Psoas muscle (tissue), 8 donors: Measurements from ENCODE around the gene SLC36A1. TPM values are rescaled to one million over a fixed set of nuclear protein-coding genes. Genes with fewer than 3 reads are reported as not detected.

Experiments
- ATAC-seq, 4 donors: fragments of 200-7000 bp; cut with Tn5 transposase; one replicate each; pipeline ENCODE4 v1.9.1; 2020; ENCODE audit warnings: moderate library complexity in 3 of 4, mild to moderate bottlenecking in 2 of 4
- DNase-seq, 2 donors: peaks; one replicate each; pipeline ENCODE4 v3.0.0-alpha.2; 2020
- H3K27ac ChIP-seq: fragments of 200-600 bp; one replicate; pipeline ENCODE4 v1.8.0; 2022
- H3K27me3 ChIP-seq, 3 donors: fragments of 200-600 bp in 1 of 3; one replicate each; pipeline versions ENCODE4 v1.6.1 to v1.8.0; 2013 to 2022; ENCODE audit warnings: low read length in 2 of 3, mild to moderate bottlenecking in 2 of 3, moderate library complexity in 1 of 3; ENCODE audit not compliant: insufficient read depth in 3 of 3
- H3K36me3 ChIP-seq, 2 donors: fragments of 200-600 bp in 1 of 2; one replicate each; pipeline versions ENCODE4 v1.6.1 to v1.8.0; 2013 to 2022; ENCODE audit warnings: low read depth in 1 of 2, mild to moderate bottlenecking in 1 of 2, moderate library complexity in 1 of 2; ENCODE audit not compliant: insufficient read depth in 1 of 2
- H3K4me1 ChIP-seq: fragments of 200-600 bp; one replicate; pipeline ENCODE4 v1.8.0; 2022
- H3K4me3 ChIP-seq: fragments of 200-600 bp; one replicate; pipeline ENCODE4 v1.8.0; 2022; ENCODE audit warnings: mild to moderate bottlenecking
- H3K9me3 ChIP-seq: fragments of 200-600 bp; one replicate; pipeline ENCODE4 v1.8.0; 2022
- WGBS, 3 donors: extraction: QIAGEN DNeasy Blood & Tissue Kit; methylation state at CpG; one replicate each; pipeline versions ENCODE4 v1.1.6 to v1.1.7; 2013; 5-methylcytosine and 5-hydroxymethylcytosine counted together
- intact Hi-C, 2 donors: fragments of 100-400 bp; cut with DNase I; formaldehyde crosslinking; loops; one replicate each; pipeline versions ENCODE4 v1.11.0 to v1.14.2; 2022
- polyA plus RNA-seq, 3 donors: library from polyadenylated mRNA; stranded (reverse); fragments of 200-250 nt; gene quantifications; one replicate each; pipeline ENCODE4 v1.2.3, GENCODE V29; 2013
- total RNA-seq, 4 donors: library from RNA; stranded (reverse); fragmentation: NEBNext Ultra II Directional in 2 of 4; extraction: Animal tissue kit (Norgen Biotek cat#: 25700) in 2 of 4; gene quantifications; one replicate each; pipeline versions ENCODE4 v1.2.1 to v1.2.4, GENCODE V29; 2021 to 2023
- TF ChIP-seq, protein P1 (sequence below): fragments of 200-600 bp; IDR thresholded peaks from one replicate; pipeline ENCODE4 v1.8.0; 2022; ENCODE audit warnings: antibody characterized with exemption
- donor health status: healthy with polysubstance abuse.
- donor health status: DM: no; HTN: no; CAD: no; lungs with moderate emphysema.
- donor health status: Bipolar disorder and iron deficiency.
- donor health status: healthy.
- donor health status: DM: yes; HTN: yes; CAD: no.
- donor health status: DM: no; HTN: no; CAD: no.
- donor health status: DM: no; HTN: no; CAD: no.
- donor health status: DM: yes; HTN: yes; CAD: no.

SLC36A1 gene
- total and polyA plus RNA-seq, 7 donors = 1.7 to 19.7 (median 12.0) TPM

GRCh38 chr5:151532416-151532815 is 85.0 kb downstream of the SLC36A1 start:
- no peaks in the 10 kb centered on the region for H3K36me3 ChIP-seq
- H3K4me1 ChIP-seq = no peaks in the 10 kb centered on the region
- intact Hi-C loops = no loop called here
- TF ChIP-seq, protein P1, sequence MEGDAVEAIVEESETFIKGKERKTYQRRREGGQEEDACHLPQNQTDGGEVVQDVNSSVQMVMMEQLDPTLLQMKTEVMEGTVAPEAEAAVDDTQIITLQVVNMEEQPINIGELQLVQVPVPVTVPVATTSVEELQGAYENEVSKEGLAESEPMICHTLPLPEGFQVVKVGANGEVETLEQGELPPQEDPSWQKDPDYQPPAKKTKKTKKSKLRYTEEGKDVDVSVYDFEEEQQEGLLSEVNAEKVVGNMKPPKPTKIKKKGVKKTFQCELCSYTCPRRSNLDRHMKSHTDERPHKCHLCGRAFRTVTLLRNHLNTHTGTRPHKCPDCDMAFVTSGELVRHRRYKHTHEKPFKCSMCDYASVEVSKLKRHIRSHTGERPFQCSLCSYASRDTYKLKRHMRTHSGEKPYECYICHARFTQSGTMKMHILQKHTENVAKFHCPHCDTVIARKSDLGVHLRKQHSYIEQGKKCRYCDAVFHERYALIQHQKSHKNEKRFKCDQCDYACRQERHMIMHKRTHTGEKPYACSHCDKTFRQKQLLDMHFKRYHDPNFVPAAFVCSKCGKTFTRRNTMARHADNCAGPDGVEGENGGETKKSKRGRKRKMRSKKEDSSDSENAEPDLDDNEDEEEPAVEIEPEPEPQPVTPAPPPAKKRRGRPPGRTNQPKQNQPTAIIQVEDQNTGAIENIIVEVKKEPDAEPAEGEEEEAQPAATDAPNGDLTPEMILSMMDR = no peak
- no peak overlapping the region for H3K4me3 ChIP-seq
- H3K27me3 ChIP-seq = no peaks in the 10 kb centered on the region
- no peaks in the 10 kb centered on the region for H3K9me3 ChIP-seq
- ATAC-seq (no peak), DNase-seq (no peak)
- no peak overlapping the region for H3K27ac ChIP-seq
- 83 to 87% (median 86%) methylated on average over 4 of the region's 4 CpGs for WGBS, 3 donors

DNA sequence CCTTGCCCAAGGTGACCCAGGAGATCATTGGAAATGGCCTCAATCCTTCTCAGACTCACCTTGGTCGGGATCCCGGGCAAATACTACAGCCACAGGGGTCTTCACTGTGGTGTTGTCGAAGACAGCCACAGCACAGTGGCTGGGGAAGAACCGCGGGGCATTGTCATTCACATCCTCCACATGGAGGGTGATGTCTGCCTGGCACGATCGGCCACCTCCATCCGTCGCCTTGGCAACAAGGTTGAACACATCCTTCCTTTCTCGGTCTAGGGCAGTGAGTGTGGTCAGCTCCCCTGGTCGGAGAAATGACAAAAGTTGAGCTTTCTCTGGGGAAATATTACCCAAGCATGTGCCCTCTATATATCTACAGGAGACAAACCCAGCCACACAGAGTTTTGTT is 86.9 kb downstream of the SLC36A1 start:
- no peak overlapping the region for H3K4me3 ChIP-seq
- H3K27me3 ChIP-seq = no peaks in the 10 kb centered on the region
- no peak for DNase-seq
- WGBS, 3 donors = 66 to 70% (median 68%) methylated on average over 11 of the region's 11 CpGs
- intact Hi-C loops = no loop called here
- no peak for ATAC-seq
- no peaks in the 10 kb centered on the region for H3K9me3 ChIP-seq
- TF ChIP-seq, protein P1 = no peak
- H3K36me3 ChIP-seq = no peaks in the 10 kb centered on the region
- no peak overlapping the region for H3K27ac ChIP-seq
- H3K4me1 ChIP-seq = no peaks in the 10 kb centered on the region

- TF ChIP-seq, protein P1 = no peak
- 72 to 81% (median 80%) methylated on average over 4 of the region's 4 CpGs for WGBS, 3 donors
- no peaks in the 10 kb centered on the region for H3K27me3 ChIP-seq
- ATAC-seq = no peak
- no peak overlapping the region for H3K4me3 ChIP-seq
- no peak for DNase-seq
- H3K9me3 ChIP-seq = no peaks in the 10 kb centered on the region
- H3K4me1 ChIP-seq = no peaks in the 10 kb centered on the region
- H3K36me3 ChIP-seq = no peaks in the 10 kb centered on the region
- H3K27ac ChIP-seq = no peak overlapping the region
- intact Hi-C loops = no loop called here
These were observed 89.6 kb downstream of the SLC36A1 start for GRCh38 chr5:151537044-151537443.

GRCh38 chr5:151541571-151541970 is 94.2 kb downstream of the SLC36A1 start:
- WGBS, 3 donors = 80 to 85% (median 85%) methylated on average over 2 of the region's 2 CpGs

More at GRCh38 chr5:151541571-151541970, 94.2 kb downstream of the SLC36A1 start:
- Histone ChIP-seq H3K36me3 (no peaks in the 10 kb centered on the region), H3K9me3 (no peaks in the 10 kb centered on the region), H3K4me3 (no peak overlapping the region), H3K27ac (no peak overlapping the region), H3K4me1 (no peaks in the 10 kb centered on the region), H3K27me3 (no peaks in the 10 kb centered on the region)
- ATAC-seq (no peak), DNase-seq (no peak)
- TF ChIP-seq, protein P1 = no peak
- intact Hi-C loops = no loop called here

Other genes starting within 250 kb of the SLC36A1 start
- gene CCDC69, start 223.5 kb upstream of the SLC36A1 start, total RNA-seq = 10 to 100 TPM; 58.8 to 96.9 (median 65.9) TPM
- gene CCDC69, start 223.5 kb upstream of the SLC36A1 start, polyA plus RNA-seq = 100 to 1,000 TPM in 1 of 3 donors, 10 to 100 TPM in 2; 27.0 to 180 (median 70.7) TPM
- 10 to 100 TPM in 2 of 4 donors, 1 to 10 TPM in 2; 4.0 to 12.1 (median 8.0) TPM for gene GM2A, start 194.4 kb upstream of the SLC36A1 start, total RNA-seq
- 10 to 100 TPM in 1 of 3 donors, 1 to 10 TPM in 2; 3.0 to 11.6 (median 6.9) TPM for gene GM2A, start 194.4 kb upstream of the SLC36A1 start, polyA plus RNA-seq
- gene SLC36A3, start 143.8 kb upstream of the SLC36A1 start, total RNA-seq = not detected
- gene SLC36A3, start 143.8 kb upstream of the SLC36A1 start, polyA plus RNA-seq = not detected
- gene SLC36A2, start 100.0 kb upstream of the SLC36A1 start, total RNA-seq = 10 to 100 TPM; 13.1 to 37.4 (median 21.2) TPM
- 1 to 10 TPM; 2.7 to 8.6 (median 5.8) TPM for gene SLC36A2, start 100.0 kb upstream of the SLC36A1 start, polyA plus RNA-seq
- under 1 TPM in 2 of 4 donors, not detected in 2; 0.02 TPM for gene FAT2, start 143.7 kb downstream of the SLC36A1 start, total RNA-seq
- gene FAT2, start 143.7 kb downstream of the SLC36A1 start, polyA plus RNA-seq = under 1 TPM in 2 of 3 donors, not detected in 1; 0.01 to 0.03 TPM
- 100 to 1,000 TPM; 175 to 687 (median 372) TPM for gene SPARC, start 239.3 kb downstream of the SLC36A1 start, total RNA-seq
- 100 to 1,000 TPM; 111 to 331 (median 170) TPM for gene SPARC, start 239.3 kb downstream of the SLC36A1 start, polyA plus RNA-seq